ENCODE results near the gene NUDT6.
"Not testable (repeated sequence)": the region's sequence is repeated elsewhere in the genome, so short reads cannot be mapped to it uniquely, and the experiment has no call there.

NUDT6 gene

DNA sequence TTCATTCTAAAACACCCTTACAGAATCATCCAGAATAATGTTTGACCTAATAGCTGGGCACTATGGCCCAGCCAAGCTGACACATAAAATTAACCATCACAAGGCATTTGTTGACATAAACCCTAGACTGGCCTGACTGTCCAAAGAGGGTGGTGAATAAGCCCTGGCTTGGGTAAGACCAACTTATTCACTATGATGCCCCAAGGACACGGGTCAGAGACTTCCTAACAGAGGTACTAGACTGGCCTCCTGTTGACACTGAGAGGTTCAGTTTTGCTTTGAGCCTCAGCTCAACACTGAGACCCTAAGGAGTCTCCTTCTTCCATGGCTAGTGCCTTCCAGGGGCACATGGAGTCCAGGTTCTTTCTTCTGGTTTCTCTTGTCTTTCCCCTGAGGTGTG lies 74.5 kb downstream of the NUDT6 start:
- Histone ChIP-seq H3K27ac (no peak overlapping the region), H3K4me1 (peaks cover 0 to 11% (median 7%) of the 10 kb centered on the region in 10 experiments; a peak in 7 of 20 replicates), H3K4me3 (no peak overlapping the region), H3K9ac (no peak overlapping the region), H3K9me3 (replicated peaks in 1 of 11) (peaks cover 0 to 4% (median 0%) of the 10 kb centered on the region in 11 experiments; a peak in 1 of 22 replicates), H4K20me1 (no peaks in the 10 kb centered on the region), H3K36me3 (no peaks in the 10 kb centered on the region), H3K4me2 (no peak overlapping the region), H3K27me3 (no peaks in the 10 kb centered on the region)
- no peak for TF ChIP-seq Cebpa-rat (IDR thresholded peaks at IDR 0.05)

- no peak overlapping the region for H3K4me3 ChIP-seq
- no peak overlapping the region for H3K4me2 ChIP-seq
- H3K9me3 ChIP-seq (replicated peaks in 1 of 11) = peaks cover 0 to 4% (median 0%) of the 10 kb centered on the region in 11 experiments; a peak in 1 of 22 replicates
- no peaks in the 10 kb centered on the region for H4K20me1 ChIP-seq
- no peak overlapping the region for H3K27ac ChIP-seq
- H3K4me1 ChIP-seq = peaks cover 0 to 11% (median 7%) of the 10 kb centered on the region in 10 experiments; a peak in 7 of 20 replicates
- H3K9ac ChIP-seq = no peak overlapping the region
- no peaks in the 10 kb centered on the region for H3K27me3 ChIP-seq
- no peak for TF ChIP-seq Cebpa-rat (IDR thresholded peaks at IDR 0.05)
- no peaks in the 10 kb centered on the region for H3K36me3 ChIP-seq
Measured at GRCh38 chr4:122845760-122846159, 76.6 kb downstream of the NUDT6 start.

DNA sequence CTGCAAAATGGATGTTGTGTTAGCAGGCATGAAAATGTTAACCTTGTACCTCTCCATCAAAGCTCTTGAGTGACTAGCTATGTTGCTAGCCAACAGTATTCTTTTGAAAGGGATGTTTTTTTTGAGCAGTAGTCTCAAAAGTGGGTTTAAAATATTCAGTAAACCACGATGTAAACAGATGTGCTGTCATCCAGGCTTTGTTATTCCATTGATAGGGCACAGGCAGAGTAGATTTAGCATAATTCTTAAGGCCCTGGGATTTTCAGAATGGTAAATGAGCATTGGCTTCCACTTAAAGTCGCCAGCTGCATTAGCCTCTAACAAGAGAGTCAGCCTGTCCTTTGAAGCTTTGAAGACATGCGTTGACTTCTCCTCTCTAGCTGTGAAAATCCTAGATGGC lies 77.3 kb downstream of the NUDT6 start:
- Histone ChIP-seq H4K20me1 (no peaks in the 10 kb centered on the region), H3K27ac (no peak overlapping the region), H3K9me3 (replicated peaks in 1 of 11) (peaks cover 0 to 4% (median 0%) of the 10 kb centered on the region in 11 experiments; a peak in 1 of 22 replicates), H3K4me3 (no peak overlapping the region), H3K4me1 (peaks cover 0 to 11% (median 7%) of the 10 kb centered on the region in 10 experiments; a peak in 7 of 20 replicates), H3K4me2 (peak overlapping the region in 3 of 11 experiments; percentile 9 to 43 (median 29); a peak in 3 of 22 replicates), H3K9ac (no peak overlapping the region), H3K27me3 (peaks cover 0 to under 1% (median 0%) of the 10 kb centered on the region in 11 experiments; a peak in 1 of 22 replicates), H3K36me3 (no peaks in the 10 kb centered on the region)
- TF ChIP-seq Cebpa-rat (IDR thresholded peaks at IDR 0.05) = no peak

GRCh38 chr4:122844391-122844790 lies 78.0 kb downstream of the NUDT6 start:
- not testable (repeated sequence) for H3K36me3 ChIP-seq; H3K27ac ChIP-seq; H3K9me3 ChIP-seq (replicated peaks in 1 of 11); H3K9ac ChIP-seq; H4K20me1 ChIP-seq; H3K27me3 ChIP-seq; H3K4me3 ChIP-seq
- Histone ChIP-seq H3K4me2 (peak overlapping the region in 7 of 11 experiments; percentile 8 to 50 (median 29); a peak in 11 of 22 replicates), H3K4me1 (peaks cover 0 to 11% (median 7%) of the 10 kb centered on the region in 10 experiments; a peak in 7 of 20 replicates)

DNA sequence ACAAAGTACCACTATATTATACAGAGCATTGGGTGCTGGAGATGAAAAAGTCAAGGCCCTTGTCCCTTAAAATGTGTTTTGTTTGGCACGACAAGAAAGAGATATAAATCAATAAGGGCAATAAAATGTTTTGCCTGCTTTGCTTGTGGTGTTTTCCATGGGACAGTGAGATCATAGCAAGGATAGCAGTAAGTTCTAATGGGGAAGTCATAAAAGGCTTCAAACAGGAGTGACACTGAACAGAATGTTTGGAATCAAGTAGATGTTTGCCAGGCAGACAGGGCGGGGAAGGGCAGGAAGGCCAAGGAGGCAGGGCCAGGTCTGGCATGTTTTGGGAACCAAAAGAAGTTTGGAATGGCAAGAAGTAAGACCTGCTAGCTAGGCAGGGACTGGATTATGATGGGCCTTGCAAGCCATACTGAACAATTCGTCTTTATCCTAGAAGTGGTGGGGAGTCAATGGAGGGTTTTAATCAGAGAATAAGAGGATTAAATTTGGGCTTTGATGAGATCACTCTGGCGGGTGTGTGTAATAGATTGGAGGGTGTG lies 79.3 kb downstream of the NUDT6 start:
- H3K27me3 ChIP-seq = peaks cover 0 to 5% (median 0%) of the 10 kb centered on the region in 11 experiments; a peak in 3 of 22 replicates
- H3K27ac ChIP-seq = no peak overlapping the region
- peaks cover 0 to 4% (median 0%) of the 10 kb centered on the region in 11 experiments; a peak in 1 of 22 replicates for H3K9me3 ChIP-seq (replicated peaks in 1 of 11)
- H3K4me3 ChIP-seq = no peak overlapping the region
- no peak overlapping the region for H3K4me2 ChIP-seq
- no peaks in the 10 kb centered on the region for H4K20me1 ChIP-seq
- no peak overlapping the region for H3K9ac ChIP-seq
- TF ChIP-seq Cebpa-rat (IDR thresholded peaks at IDR 0.05) = no peak
- peaks cover 0 to 11% (median 7%) of the 10 kb centered on the region in 10 experiments; a peak in 7 of 20 replicates for H3K4me1 ChIP-seq
- H3K36me3 ChIP-seq = no peaks in the 10 kb centered on the region

Measured in BLaER1 treated with 17β-estradiol and CSF1 and Interleukin-3, amounts not matched to agents 10 nM and 100 nM (cell line).